ENCODE data around the gene SPIRE1. TPM values are rescaled to one million over a fixed set of nuclear protein-coding genes. Genes with fewer than 3 reads are reported as not detected.
"Not testable (repeated sequence)": the region's sequence is repeated elsewhere in the genome, so short reads cannot be mapped to it uniquely, and the experiment has no call there.

The SPIRE1 gene
- total RNA-seq, 1 donor from 2014 or later, result 43.7 TPM

GRCh38 chr18:12574494-12575185 is 83.3 kb downstream of the SPIRE1 start:
- no peak for DNase-seq (ENCODE audit: missing footprints)
- no peak for ATAC-seq
- intact Hi-C loops (cut with DNase I), result no loop called here

- no peak for ATAC-seq
- DNase-seq (ENCODE audit: missing footprints), result no peak
- intact Hi-C loops (cut with DNase I), result no loop called here
Measured at GRCh38 chr18:12571630-12572029, 86.3 kb downstream of the SPIRE1 start.

GRCh38 chr18:12569791-12570190 is 88.1 kb downstream of the SPIRE1 start:
- intact Hi-C loops (cut with DNase I), result no loop called here
- no peak for ATAC-seq

GRCh38 chr18:12567849-12568248 is 90.1 kb downstream of the SPIRE1 start:
- intact Hi-C loops (cut with DNase I), result no loop called here
- DNase-seq (ENCODE audit: missing footprints) (no peak), ATAC-seq (no peak)

More at GRCh38 chr18:12569791-12570190, 88.1 kb downstream of the SPIRE1 start:
- no peak for DNase-seq (ENCODE audit: missing footprints)

GRCh38 chr18:12564861-12565260 is 93.0 kb downstream of the SPIRE1 start:
- DNase-seq (ENCODE audit: missing footprints) (no peak), ATAC-seq (no peak)
- intact Hi-C loops (cut with DNase I), result no loop called here

- DNase-seq (ENCODE audit: missing footprints) (no peak), ATAC-seq (no peak)
- intact Hi-C loops (cut with DNase I), result no loop called here
Measured at GRCh38 chr18:12564378-12564777, 93.5 kb downstream of the SPIRE1 start.

- intact Hi-C loops (cut with DNase I); ATAC-seq; DNase-seq (ENCODE audit: missing footprints): not testable (repeated sequence)
Measured at GRCh38 chr18:12560600-12560999, 97.3 kb downstream of the SPIRE1 start.

GRCh38 chr18:12559319-12559718 is 98.6 kb downstream of the SPIRE1 start:
- intact Hi-C loops (cut with DNase I), result no loop called here
- no peak for DNase-seq (ENCODE audit: missing footprints)
- ATAC-seq, result no peak

- intact Hi-C loops (cut with DNase I), result no loop called here
- DNase-seq (ENCODE audit: missing footprints), result no peak
- no peak for ATAC-seq
Measured at GRCh38 chr18:12556946-12557806, 100.7 kb downstream of the SPIRE1 start.

- intact Hi-C loops (cut with DNase I), result loop anchor here (5.0 kb wide), 2 partner anchors 42 to 102 kb away; partner anchors contain the start of gene SPIRE1
- no peak for ATAC-seq
Measured at GRCh38 chr18:12554796-12555388, 103.0 kb downstream of the SPIRE1 start.

GRCh38 chr18:12552879-12553242 is 105.0 kb downstream of the SPIRE1 start:
- DNase-seq (ENCODE audit: missing footprints) (no peak), ATAC-seq (no peak)
- intact Hi-C loops (cut with DNase I), result loop anchor here (5.0 kb wide), 2 partner anchors 44 to 104 kb away; partner anchors contain the start of gene SPIRE1

More at GRCh38 chr18:12554796-12555388, 103.0 kb downstream of the SPIRE1 start:
- DNase-seq (ENCODE audit: missing footprints), result no peak

- ATAC-seq (peak; percentile 90), DNase-seq (ENCODE audit: missing footprints) (peak; percentile 84)
- intact Hi-C loops (cut with DNase I), result loop anchor here (5.0 kb wide), 2 partner anchors 45 to 105 kb away; partner anchors contain the start of gene SPIRE1
Measured at GRCh38 chr18:12551943-12552878, 105.7 kb downstream of the SPIRE1 start.

- intact Hi-C loops (cut with DNase I), result loop anchor here (5.0 kb wide), 2 partner anchors 46 to 106 kb away; partner anchors contain the start of gene SPIRE1
- peak; percentile 37 for ATAC-seq
- not testable (repeated sequence) for DNase-seq (ENCODE audit: missing footprints)
Measured at GRCh38 chr18:12551466-12551865, 106.4 kb downstream of the SPIRE1 start.

- ATAC-seq (no peak), DNase-seq (ENCODE audit: missing footprints) (no peak)
- intact Hi-C loops (cut with DNase I), result no loop called here
Measured at GRCh38 chr18:12543697-12544096, 114.2 kb downstream of the SPIRE1 start.

GRCh38 chr18:12540751-12541150 is 117.2 kb downstream of the SPIRE1 start:
- intact Hi-C loops (cut with DNase I), result no loop called here

GRCh38 chr18:12539158-12539557 is 118.7 kb downstream of the SPIRE1 start:
- not testable (repeated sequence) for ATAC-seq; DNase-seq (ENCODE audit: missing footprints)
- intact Hi-C loops (cut with DNase I), result loop anchor here (10.0 kb wide), 1 partner anchor 134 kb away; the partner anchor contains the start of gene PRELID3A

More at GRCh38 chr18:12540751-12541150, 117.2 kb downstream of the SPIRE1 start:
- ATAC-seq (no peak), DNase-seq (ENCODE audit: missing footprints) (no peak)

GRCh38 chr18:12534820-12535219 is 123.1 kb downstream of the SPIRE1 start:
- DNase-seq (ENCODE audit: missing footprints) (no peak), ATAC-seq (no peak)
- intact Hi-C loops (cut with DNase I), result loop anchor here (10.0 kb wide), 1 partner anchor 130 kb away; the partner anchor contains the start of gene PRELID3A

GRCh38 chr18:12532661-12533060 is 125.2 kb downstream of the SPIRE1 start:
- ATAC-seq, result no peak
- intact Hi-C loops (cut with DNase I), result loop anchor here (10.0 kb wide), 1 partner anchor 128 kb away; the partner anchor contains the start of gene PRELID3A
- no peak for DNase-seq (ENCODE audit: missing footprints)
